OCI-LY3 (cell line): Measurements from ENCODE around the gene ROBO1.

Source experiments
- H2AFZ ChIP-seq: fragments of 200-600, 300-600 bp; shearing (Covaris generic); 2 replicates; pipeline ENCODE4 v1.6.0; 2014; ENCODE audit warnings: antibody characterized with exemption, low read depth, low read length
- H3K27ac ChIP-seq: fragments of 200-600, 300-600 bp; sonication (generic); 2 replicates; pipeline ENCODE4 v1.5.1; 2014; ENCODE audit warnings: mild to moderate bottlenecking, low read length, moderate library complexity, mixed read lengths
- H3K27me3 ChIP-seq: fragments of 200-600, 300-600 bp; sonication (generic); 2 replicates; pipeline ENCODE4 v1.6.1; 2014; ENCODE audit warnings: low read depth, low read length, mixed read lengths
- H3K36me3 ChIP-seq: fragments of 200-600, 300-600 bp; sonication (generic); replicated peaks from 2 replicates; pipeline ENCODE3; 2014; ENCODE audit warnings: low read depth, low read length, mixed read lengths
- H3K4me1 ChIP-seq: fragments of 300-600, 200-600 bp; sonication (generic); 2 replicates; pipeline ENCODE4 v1.6.1; 2014; ENCODE audit warnings: low read length, mixed read lengths
- H3K4me2 ChIP-seq: fragments of 200-600, 300-600 bp; sonication (generic); 2 replicates; pipeline ENCODE4 v1.6.1; 2014; ENCODE audit warnings: low read length, mixed read lengths
- H3K4me3 ChIP-seq: fragments of 300-600, 200-600 bp; sonication (generic); 2 replicates; pipeline ENCODE4 v1.5.1; 2014; ENCODE audit warnings: antibody characterized with exemption, mild to moderate bottlenecking, low read length, moderate library complexity
- H3K79me2 ChIP-seq: fragments of 300-600, 200-600 bp; shearing (Covaris generic); 2 replicates; pipeline ENCODE4 v1.6.1; 2014; ENCODE audit warnings: mild to moderate bottlenecking, low read length, mixed read lengths
- H3K9ac ChIP-seq: fragments of 300-600, 200-600 bp; shearing (Covaris generic); 2 replicates; pipeline ENCODE4 v1.6.0; 2014; ENCODE audit warnings: mild to moderate bottlenecking, low read length, moderate library complexity
- H3K9me3 ChIP-seq: fragments of 200-600, 300-600 bp; shearing (Covaris generic); 2 replicates; pipeline ENCODE4 v1.6.1; 2014; ENCODE audit warnings: low read length, mixed read lengths; ENCODE audit not compliant: insufficient read depth
- H4K20me1 ChIP-seq: fragments of 200-600, 300-600 bp; sonication (generic); 2 replicates; pipeline ENCODE4 v1.6.1; 2016; ENCODE audit warnings: low read length, mixed read lengths; ENCODE audit not compliant: insufficient read depth
- CTCF ChIP-seq: fragments of 200-600, 300-600 bp; sonication (generic); IDR thresholded peaks from 2 replicates; pipeline ENCODE4 v1.5.1; 2014; ENCODE audit warnings: antibody characterized with exemption, low read length, low read depth
- EZH2phosphoT487 ChIP-seq: fragments of 200-600 bp; shearing (Covaris generic); IDR thresholded peaks from 2 replicates; pipeline ENCODE4 v1.6.1; 2018; ENCODE audit warnings: antibody characterized with exemption, mixed run types, low read depth

ROBO1 gene

GRCh38 chr3:79211586-79212359 is 556.0 kb downstream of the ROBO1 start:
- Histone ChIP-seq H2AFZ (no peak overlapping the region), H3K79me2 (no peaks in the 10 kb centered on the region), H3K27ac (no peak overlapping the region), H3K4me2 (no peak overlapping the region), H3K36me3 (no peaks in the 10 kb centered on the region), H4K20me1 (no peaks in the 10 kb centered on the region), H3K27me3 (no peaks in the 10 kb centered on the region), H3K4me1 (no peaks in the 10 kb centered on the region), H3K4me3 (no peak overlapping the region), H3K9ac (no peak overlapping the region), H3K9me3 (no peaks in the 10 kb centered on the region)
- TF ChIP-seq CTCF (no peak), EZH2phosphoT487 (no peak)

DNA sequence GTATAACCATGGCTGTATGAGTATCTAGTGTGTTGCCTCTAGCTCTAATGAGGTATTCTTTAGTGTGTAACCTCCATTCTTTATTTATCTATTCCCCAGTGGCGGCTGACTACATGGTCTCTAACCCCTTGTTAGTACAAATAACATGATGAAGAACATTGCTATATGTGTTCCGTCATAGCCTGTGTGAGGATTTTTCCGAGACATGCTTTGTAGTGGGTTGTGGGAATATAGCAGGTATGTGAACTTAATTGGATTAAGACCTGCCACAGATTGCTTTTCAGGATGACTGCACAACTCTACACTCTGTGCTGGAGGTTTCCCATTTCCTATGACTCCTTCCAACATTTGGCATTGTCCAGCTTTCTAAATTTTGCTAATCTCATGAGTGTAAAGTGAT is 563.4 kb downstream of the ROBO1 start:
- Histone ChIP-seq H2AFZ (no peak overlapping the region), H3K9me3 (no peaks in the 10 kb centered on the region), H4K20me1 (no peaks in the 10 kb centered on the region), H3K4me2 (no peak overlapping the region), H3K36me3 (no peaks in the 10 kb centered on the region), H3K9ac (no peak overlapping the region), H3K4me3 (no peak overlapping the region), H3K27ac (no peak overlapping the region), H3K4me1 (peaks cover 13% of the 10 kb centered on the region), H3K79me2 (no peaks in the 10 kb centered on the region), H3K27me3 (no peaks in the 10 kb centered on the region)
- TF ChIP-seq CTCF (no peak), EZH2phosphoT487 (no peak)

- peaks cover 19% of the 10 kb centered on the region for H3K4me1 ChIP-seq
- no peaks in the 10 kb centered on the region for H3K27me3 ChIP-seq
- TF ChIP-seq EZH2phosphoT487 (no peak), CTCF (no peak)
- H3K79me2 ChIP-seq, result no peaks in the 10 kb centered on the region
- H2AFZ ChIP-seq, result no peak overlapping the region
- no peak overlapping the region for H3K27ac ChIP-seq
- H4K20me1 ChIP-seq, result no peaks in the 10 kb centered on the region
- H3K9me3 ChIP-seq, result no peaks in the 10 kb centered on the region
- H3K9ac ChIP-seq, result no peak overlapping the region
- no peaks in the 10 kb centered on the region for H3K36me3 ChIP-seq
- no peak overlapping the region for H3K4me2 ChIP-seq
- H3K4me3 ChIP-seq, result no peak overlapping the region
Observed at GRCh38 chr3:79203144-79203519, 564.7 kb downstream of the ROBO1 start.

GRCh38 chr3:79202471-79203143 is 565.2 kb downstream of the ROBO1 start:
- Histone ChIP-seq H3K4me2 (no peak overlapping the region), H2AFZ (no peak overlapping the region), H3K4me3 (no peak overlapping the region), H3K27me3 (no peaks in the 10 kb centered on the region), H3K9ac (no peak overlapping the region), H3K9me3 (no peaks in the 10 kb centered on the region), H3K27ac (no peak overlapping the region), H3K36me3 (no peaks in the 10 kb centered on the region), H3K4me1 (peaks cover 19% of the 10 kb centered on the region), H4K20me1 (no peaks in the 10 kb centered on the region), H3K79me2 (no peaks in the 10 kb centered on the region)
- TF ChIP-seq CTCF (no peak), EZH2phosphoT487 (no peak)
